Activated CD4-positive, alpha-beta T cell treated with anti-CD3 and anti-CD28 coated beads, Interleukin-2, Interleukin-6, amounts not matched to agents 100 ng/mL and 50 ng/mL, durations not matched to agents 16 hours and 8 hours (primary cell): ENCODE results near the gene TNIP2.
"Not testable (repeated sequence)": the region's sequence is repeated elsewhere in the genome, so short reads cannot be mapped to it uniquely, and the experiment has no call there.

ENCODE experiments used
- DNase-seq: peaks from one replicate; pipeline ENCODE4 v3.0.0-alpha.2; 2020

The TNIP2 gene

DNA sequence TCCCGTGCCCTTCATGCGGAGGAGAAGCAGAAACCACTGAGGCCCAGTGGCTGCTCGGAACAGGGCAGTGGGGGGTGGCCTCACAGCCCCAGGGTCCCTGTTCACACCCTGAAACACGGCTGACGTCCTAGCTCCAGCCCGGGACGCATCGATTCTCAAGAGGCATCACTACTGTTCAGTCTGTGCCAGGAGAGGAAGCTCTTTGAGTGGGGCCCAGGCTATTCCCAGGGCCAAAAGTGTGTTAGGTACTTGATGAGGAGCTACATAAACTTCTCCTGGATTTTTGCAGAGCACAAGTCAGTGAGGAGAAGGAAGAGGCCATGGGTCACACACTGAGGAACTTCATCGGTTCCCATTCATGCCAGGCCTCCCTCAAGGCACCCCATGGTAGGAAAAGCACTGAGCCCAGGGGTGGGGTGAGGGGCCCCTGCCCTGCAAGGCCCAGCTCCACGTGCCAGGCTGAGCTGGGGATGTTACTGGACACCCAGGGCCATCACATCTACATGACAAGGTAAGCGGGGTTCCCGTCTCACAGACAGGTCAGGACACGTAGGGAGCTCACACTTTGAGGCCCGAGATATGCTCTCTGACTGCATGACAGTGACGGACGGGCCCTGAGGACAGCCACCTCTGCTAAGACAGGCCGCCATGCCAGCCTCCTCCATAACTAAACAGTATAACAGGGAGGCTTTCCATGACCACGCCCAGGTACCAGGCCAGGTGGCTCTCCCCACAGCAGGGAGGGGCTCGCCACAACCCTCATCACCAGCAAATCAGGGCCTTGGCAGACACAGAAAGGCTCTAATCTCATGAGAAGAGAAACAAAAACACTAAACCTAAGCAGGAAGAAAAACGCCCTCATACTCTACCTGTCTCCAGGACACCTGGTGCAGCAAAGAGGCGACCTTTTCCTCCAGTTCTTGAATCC is 12.4 kb downstream of the TNIP2 start:
- no peak for DNase-seq

DNA sequence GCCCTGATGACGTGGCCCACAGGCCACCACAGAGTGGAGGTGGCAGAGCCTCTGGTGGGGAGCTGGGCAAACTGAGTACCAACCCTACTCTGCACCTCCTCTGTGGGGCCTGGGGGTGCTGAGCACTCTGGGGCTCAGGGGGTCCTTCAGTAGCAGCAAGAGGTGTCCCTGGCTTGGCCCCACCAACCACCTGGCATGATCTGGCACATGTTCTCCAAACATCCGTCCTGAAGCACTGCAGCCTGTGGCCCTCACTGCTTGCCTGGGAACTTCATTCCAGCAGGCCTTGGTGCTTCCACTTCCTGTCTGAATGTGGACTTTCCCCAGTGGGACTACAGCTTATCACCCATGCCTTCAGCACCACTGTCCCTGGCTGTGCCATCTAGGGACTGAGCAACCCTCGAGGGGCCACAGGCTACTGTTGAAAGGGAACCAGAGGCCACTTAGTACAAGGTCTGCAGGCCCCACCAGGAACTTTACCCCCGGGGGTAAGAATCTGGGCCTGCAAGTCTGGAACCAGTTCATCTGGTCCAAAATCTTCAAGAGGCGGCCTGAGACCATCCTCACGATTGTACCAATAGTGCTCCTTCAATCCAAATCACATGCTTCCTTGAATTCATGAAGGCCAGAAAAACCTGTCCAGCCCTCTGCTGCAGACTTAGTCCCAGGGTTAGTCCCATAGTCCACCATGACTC is 13.2 kb downstream of the TNIP2 start:
- DNase-seq, result no peak

DNA sequence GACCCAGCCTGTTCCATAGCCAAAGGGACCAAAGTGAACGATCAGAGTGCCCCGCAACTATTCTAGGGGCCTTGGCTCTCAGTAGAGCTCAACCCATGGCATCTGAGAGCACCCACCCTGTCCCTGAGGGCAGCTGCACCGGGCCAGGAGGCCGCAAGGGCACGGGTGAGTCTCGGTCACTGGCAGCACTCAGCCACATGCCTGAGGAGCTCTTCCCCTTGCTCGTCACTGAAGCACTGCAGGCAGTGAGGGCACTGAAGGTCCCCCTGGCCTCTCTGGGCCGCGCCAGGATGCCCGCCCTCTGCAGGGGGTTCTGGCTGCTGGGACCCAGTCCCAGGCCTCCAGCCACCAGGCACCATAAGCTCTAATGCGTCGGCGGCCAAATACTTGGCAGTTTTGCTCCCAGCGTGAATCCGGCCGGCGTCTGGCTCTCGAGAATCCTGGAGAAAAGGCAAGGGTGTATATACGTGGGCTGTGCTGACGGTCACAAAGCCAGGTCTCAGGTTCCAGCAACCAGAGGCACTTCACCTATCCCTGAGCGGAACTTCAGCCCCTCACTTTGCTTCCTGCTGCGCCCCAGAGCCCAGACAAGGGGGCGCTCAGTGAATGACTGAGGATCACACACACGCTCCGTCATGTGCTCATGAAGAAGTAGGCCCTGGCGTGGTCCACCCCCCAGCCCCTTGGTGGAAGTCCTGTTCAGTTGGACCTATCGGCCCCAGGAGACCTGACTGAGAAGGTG is 13.9 kb downstream of the TNIP2 start:
- no peak for DNase-seq

DNA sequence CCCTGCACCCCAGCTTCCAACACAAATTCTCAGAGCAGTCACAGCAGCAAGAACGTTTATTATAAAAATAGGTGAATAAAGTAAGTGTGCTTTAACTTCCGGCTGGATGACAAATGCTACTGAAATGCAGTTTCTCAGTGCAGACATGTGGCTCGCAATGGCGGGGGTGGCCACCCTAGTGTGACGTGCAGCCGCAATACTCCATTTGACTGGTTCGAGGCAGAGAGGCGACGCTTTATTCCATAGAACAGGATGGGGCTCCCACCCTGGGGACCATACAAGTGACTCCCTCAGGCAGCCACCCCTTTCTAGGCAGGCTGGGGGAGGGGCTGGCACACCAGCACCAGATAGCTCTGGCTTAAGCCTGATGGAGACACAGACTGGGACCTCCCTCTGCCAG is 14.5 kb downstream of the TNIP2 start:
- no peak for DNase-seq

DNA sequence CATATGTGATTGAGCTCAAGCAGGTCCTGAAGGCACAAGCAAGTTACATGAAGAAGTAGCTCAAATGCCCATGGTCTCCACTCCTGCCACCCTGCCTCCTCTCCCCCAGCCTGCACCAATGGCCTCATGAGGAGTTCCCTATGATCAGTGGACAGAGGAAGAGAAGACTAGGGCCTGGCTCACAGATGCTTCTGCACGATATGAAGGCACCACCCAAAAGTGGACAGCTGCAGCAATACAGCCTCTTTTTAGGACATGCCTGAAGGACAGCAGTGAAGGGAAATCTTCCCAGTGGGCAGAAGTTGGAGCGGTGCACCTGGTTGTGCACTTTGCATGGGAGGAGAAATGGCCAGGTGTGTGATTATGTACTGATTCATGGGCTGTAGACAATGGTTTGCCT is 17.8 kb downstream of the TNIP2 start:
- DNase-seq, result not testable (repeated sequence)

DNA sequence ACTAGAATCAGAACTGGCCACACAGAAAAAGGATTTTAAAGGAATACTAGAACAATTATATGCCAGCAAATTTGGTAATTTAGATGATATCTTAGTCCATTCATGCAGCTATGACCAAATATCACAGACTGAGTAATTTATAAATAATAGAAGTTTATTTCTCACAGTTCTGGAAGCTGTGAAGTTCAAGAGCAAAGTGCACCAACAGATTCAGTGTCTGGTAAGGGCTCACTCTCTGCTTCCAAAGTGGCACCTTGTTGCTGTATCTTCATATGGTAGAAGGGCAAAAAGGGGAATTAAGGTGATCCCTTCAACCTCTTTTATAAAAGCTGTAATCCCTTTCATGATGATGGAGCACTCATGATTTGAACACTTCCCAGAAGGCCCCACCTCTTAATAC is 20.3 kb downstream of the TNIP2 start:
- DNase-seq, result no peak

DNA sequence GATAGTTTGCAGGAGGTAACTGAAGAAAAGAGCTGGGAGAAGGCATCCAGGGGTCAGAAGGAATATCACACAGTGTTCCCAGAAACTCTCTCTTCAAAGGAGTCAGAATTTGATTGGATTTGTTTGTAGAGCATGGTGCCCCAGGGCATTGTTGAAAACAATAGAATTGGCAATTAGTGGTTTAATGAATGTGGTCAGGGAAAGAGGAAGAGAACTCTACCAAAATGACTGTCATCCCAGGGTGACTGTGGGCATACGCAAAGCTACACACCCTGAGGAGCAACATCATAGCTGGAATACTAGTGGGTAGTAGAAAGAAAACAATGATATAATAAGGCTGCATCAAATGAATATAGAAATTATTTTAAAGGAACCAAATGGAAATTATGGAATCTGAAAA is 21.5 kb downstream of the TNIP2 start:
- DNase-seq, result no peak

DNA sequence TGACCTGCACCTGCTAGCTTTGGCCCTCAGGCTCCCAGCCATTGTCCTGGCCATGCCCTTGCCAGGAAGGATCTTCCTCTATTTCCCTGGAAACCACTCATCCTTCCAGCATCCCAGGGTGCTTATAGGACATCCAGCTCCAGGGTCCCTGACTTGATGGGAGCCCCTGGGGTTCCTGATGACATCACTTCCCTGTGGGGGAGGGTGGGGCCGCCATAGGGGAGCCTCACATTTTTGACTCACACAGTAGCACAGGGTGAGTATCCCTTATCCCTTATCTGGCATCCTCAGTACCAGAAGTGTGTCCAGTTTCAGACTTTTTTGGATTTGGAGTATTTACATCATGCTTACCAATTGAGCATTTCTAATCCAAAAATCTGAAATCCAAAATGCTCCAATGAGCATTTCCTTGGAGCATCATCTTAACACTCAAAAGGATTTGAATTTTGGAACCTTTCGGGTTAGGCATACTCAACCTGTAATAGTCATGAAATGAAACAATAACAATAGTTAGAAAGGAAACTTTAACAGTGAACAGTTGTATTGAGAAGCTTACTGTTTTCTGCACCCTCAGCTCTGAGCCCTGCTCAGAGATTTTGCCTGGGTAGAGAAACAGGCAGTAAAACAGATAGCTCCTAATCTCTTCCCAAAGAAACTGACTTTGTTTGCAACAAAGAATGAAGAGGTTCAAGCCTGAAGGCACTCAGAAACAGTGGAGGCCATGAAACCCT is 22.1 kb downstream of the TNIP2 start:
- DNase-seq, result no peak

DNA sequence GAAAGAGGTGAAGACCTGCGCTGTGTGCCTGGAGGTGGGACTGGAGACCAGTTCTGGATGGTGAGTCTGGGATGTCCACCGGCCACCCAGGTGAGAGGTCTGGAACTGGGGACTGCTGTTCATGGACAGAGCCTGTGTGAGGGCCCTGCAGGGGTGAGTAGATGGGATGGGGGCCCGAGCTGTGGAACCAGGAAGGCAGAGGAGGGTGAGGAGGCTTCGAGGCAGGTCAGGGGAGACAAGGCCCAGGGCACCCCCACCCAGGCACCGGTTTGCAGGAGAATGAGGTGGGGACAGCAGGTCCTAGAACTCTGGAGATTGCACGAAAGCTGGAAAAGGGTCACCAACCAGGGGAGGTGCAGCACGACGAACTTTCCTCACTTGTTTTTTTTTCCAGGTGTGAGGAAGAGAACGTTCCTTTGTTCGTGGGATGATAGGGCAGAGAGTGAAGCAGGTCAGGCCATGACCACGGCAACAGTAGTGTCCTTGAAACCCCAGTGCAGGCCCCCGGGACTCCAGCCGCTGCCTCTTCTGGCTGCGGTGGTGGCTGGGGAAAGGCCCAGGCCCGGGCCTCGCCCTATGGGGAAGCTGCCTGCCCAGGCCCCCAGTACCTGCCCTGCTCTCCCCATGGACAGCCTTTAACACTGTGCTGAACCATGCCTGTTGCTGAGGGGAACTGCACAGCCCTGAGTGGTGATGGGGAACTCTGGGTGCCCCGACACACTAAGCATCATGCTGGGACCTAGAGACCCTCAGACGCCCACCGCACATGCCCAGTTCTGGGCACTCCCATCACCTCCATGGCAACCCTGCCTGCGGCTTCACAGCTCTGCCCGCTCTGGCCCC is 22.9 kb downstream of the TNIP2 start:
- no peak for DNase-seq

DNA sequence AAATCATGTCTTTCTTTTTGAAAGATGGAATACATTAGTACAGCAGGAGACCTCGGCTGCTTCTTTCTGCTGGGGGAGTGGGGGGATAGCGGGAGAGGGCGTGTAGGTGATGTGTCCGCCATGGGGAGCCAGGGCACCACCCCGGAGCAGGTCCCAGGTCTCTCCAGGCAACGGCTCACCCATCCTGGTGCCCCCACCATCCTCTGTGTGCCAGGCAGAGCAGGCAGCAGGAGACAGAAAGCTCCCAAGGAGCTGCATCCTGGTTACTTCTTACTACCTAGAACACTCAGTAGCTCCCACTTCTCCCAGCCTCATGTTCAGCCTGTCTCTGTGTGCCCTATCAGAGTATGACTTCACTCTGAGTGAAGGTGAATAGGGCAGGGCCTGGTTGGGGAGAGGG is 23.6 kb downstream of the TNIP2 start:
- no peak for DNase-seq

DNA sequence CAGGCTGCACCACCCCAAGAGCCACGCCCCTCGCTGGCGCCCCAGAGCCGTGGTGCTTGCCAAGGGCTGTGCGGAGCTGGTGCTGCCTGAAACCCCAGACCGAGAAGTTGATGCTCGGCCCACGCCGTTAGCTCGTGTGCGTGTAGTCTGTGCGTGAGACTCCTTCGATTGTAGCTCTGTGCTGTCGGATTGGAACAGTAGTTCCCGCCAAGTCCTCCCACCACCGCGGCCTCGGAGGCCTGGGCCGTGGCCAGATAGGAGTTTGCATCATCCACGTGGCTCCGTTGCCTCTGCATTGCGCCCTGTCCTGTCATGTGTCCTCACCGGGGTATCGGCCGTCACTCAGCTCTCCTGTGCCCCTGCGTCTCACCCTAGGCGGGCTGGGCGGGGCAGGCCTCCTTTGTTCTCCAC is 24.2 kb downstream of the TNIP2 start:
- DNase-seq, result no peak

DNA sequence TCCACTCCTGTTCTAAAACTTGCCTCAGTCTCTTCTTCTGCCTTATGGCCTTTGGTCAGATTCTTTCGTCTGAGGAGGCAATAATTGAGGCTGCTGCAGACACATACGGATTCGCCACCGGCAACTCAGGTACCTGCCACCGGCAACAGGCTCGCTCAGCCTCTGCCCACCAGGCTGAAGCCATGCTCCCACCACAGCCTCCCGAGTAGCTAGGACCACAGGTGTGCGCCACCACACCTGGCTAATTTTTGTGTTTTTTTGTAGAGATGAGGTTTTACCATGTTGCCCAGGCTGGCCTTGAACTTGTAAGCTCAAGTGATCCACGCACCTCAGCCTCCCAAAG is 26.6 kb downstream of the TNIP2 start:
- DNase-seq, result no peak

DNA sequence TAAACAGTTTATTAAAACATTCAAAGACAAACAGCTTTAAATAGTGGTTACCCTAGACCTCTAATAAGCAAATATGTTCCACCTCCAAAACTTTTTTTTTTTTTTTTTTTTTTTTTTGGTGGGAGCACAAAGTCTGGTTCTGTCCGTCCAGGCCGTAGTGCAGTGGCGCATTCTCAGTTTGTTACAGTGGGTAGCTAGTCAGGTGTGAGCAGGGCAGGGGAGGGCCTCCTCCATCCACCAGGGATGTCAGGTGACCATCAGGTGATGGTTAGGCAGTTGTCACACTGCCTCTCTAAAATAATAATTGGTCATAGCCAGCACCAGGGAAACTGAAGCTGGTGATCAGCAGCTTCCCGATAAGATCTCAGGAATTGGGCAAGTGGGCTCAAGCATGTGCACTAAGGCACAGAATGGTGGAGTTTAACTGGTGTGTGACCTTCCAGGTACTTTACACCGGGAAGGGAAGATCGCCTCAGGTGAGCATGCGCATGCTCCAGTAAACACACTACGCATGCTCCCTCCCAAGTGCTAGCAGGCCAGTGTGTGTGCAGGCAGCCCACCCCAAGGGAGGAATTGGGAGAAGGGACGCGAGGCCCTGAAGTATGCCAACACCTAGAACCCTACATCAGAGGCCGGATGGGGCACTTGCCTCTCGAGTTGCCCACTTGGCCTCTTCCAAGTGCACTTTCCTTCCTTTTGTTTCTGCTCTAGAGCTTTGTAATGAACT is 27.2 kb downstream of the TNIP2 start:
- DNase-seq, result no peak

DNA sequence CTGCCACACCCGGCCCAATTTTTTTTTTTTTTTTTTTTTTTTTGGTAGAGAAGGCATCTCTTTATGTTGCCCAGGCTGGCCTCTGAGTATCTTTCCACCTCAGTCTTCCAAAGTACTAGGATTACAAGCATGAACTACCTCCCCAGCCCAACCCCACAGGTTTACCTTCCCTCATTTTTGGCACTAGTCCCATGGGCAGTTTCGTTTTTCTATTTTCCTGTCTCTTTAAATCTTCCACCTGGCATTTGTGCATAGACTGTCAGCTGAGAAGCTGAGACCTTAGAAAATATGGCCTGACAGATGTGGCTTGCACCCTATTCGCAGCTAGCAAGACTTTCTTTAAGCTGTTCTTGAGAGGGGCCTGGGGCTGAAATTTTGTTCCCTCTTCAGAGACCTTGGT is 27.9 kb downstream of the TNIP2 start:
- no peak for DNase-seq

DNA sequence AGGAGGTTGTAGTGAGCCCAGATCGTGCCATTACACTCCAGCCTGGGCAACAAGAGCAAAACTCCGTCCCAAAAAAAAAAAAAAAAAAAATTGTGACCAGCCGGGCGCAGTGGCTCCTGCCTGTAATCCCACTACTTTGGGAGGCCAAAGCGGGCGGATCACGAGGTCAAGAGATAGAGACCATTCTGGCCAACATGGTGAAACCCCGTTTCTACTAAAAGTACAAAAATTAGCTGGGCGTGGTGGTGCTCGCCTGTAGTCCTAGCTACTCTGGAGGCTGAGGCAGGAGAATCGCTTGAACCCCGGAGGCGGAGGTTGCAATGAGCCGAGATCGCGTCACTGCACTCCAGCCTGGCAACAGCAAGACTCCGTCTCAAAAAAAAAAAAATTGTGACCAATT is 29.3 kb downstream of the TNIP2 start:
- not testable (repeated sequence) for DNase-seq

DNA sequence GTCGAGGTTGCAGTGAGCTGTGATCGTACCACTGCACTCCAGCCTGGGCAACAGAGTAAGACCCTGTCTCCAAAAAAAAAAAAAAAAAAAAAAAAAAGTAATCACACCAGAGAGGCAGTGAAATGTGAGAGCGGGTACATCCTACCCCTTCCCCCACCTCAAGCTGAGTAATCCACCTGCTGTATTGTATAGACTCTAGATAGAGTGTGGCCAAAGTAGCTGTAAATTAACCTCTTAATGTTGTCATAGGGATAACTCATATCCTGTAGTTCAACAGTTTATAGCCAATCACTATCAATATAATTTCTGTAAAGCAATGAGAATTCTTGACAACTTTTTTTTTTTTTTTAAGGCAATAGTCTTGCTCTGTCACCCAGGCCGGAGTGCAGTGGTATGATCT is 30.8 kb downstream of the TNIP2 start:
- DNase-seq, result no peak

DNA sequence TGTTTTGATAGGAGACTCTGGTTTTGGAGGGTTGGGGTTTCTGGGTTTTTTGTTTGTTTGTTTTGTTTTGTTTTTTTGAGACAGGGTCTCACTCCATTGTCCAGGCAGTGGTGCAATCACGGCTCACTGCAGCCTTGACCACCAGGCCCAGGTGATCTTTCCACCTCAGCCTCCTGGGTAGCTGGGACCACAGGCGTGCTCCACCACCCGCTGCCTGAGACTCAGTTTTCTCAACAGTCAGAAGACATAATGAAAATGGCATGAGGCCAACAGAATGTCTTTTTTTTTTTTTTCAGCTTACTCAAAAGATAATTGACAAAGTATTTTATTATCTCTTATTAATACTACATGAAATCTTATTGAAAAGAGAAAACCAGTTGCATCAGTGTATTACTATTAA is 32.4 kb downstream of the TNIP2 start:
- no peak for DNase-seq

DNA sequence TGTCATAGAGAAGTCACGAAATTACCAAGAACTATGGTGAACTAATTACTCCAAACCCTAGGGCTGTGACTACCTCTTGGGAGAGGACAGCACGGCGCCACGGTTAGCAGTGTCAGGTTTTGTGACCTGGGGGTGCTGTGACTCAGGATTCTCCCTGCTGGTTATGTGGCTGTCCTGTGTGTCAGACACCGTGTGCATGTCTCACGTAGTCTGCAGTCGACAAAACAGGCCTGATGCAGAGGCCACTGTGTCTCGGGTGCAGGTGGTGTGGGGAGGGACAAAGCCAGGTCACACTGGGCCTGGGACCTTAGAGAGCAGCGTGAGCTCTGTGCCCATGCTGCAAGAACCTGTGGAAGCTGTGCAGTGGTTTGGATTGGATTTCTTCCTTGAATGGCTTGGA is 34.1 kb downstream of the TNIP2 start:
- no peak for DNase-seq

DNA sequence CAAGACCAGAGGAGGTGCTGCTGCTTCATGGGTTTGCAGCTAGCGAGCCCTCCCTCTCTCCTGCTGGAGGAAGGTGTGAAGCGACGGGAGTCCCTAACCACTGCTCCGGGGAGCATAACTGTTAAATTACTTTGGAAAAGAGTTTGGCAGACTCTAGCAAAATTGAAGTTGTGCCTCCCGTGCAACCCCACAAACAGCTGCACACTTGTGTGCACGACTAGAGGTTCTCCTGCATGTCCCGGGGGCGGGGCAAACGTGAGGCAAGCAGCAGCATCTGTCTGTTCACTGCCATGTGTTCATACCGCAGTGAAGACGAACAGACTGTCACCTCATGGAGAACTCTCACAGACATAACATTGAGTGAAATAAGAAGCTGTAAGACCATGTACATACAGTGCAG is 34.5 kb downstream of the TNIP2 start:
- no peak for DNase-seq

DNA sequence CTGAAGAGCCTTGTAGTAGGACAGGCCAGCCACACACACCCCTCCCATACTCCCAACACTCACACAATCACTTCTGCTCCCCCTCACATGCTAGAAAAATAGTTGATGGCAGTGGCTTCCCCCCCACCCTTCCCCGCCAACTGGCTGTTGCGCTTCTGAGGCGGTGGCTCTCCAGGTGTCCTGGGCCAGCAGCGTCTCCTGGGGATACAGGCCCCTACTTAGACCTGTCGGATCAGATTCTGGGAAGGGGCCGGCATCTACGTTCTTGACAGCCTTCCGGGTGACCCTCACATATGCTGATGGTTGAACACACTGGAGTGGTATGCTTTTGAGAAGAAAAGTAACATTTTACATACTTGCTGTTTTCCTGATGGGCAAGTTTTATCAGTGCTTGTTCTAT is 39.9 kb downstream of the TNIP2 start:
- no peak for DNase-seq

DNA sequence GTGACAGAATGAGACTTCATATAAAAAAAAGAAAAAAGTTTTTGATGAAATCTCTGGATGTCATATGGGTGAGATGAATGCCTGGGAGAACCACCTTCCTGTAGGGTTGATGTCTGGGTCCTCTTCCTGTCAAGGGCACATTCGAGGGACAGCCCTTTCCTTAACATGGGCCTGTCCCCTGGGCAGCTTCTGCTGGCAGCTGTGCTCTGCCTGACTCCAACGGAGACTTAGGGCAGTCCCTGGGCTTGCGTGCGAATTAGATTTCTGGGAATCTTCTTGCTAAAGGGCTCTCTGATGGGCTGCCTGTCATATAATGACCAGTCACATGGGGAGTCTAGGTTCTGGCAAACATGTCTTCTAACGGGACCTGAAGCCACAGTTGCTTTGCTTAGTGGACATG is 40.7 kb downstream of the TNIP2 start:
- no peak for DNase-seq

DNA sequence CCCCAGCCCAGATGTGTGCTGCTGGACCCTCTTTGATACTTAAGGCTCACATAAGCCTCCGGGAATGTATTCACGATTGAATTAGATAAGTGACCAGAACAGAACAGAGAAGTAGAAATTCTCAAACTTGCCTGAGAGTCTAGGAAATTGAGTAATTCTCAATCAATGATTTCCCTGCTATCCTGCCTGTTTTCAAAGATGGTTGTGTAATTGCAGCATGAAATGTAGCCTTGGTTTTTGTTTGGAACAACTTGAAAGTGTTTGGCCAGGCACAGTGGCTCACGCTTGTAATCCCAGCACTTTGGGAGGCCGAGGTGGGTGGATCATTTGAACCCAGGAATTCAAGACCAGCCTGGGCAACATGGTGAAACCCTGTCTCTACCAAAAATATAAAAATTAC is 41.2 kb downstream of the TNIP2 start:
- DNase-seq, result no peak
